Endothelial cell of umbilical vein (primary cell): ENCODE data around the gene DENND1A. TPM values are rescaled to one million over a fixed set of nuclear protein-coding genes. Genes with fewer than 3 reads are reported as not detected.

ENCODE experiments used
- BruUV-seq: library from RNA; stranded (reverse); fragments of 400-500 nt; replicated peaks from 2 replicates; lab custom pipeline; 2021; lab: Mats Ljungman, UMichigan
- CTCF ChIA-PET: fragments of 300-600, 350-600 bp; sonication (Branson Sonifier 250); formaldehyde crosslinking; loops from one replicate; lab custom pipeline; 2021; ENCODE audit warnings: antibody characterized with exemption, inconsistent platforms; lab: Charles Lee
- POLR2A ChIA-PET: fragments of 300-600, 350-600 bp; sonication (Branson Sonifier 250); formaldehyde crosslinking; loops from one replicate; lab custom pipeline; 2021; ENCODE audit warnings: antibody characterized with exemption, inconsistent platforms; lab: Charles Lee
- DNase-seq: peaks from one replicate; pipeline ENCODE4 v3.0.0-alpha.2; 2011; ENCODE audit warnings: low read depth, low spot score
- FAIRE-seq: peaks from 2 replicates; lab custom pipeline; 2011; peaks lifted over from hg19 to GRCh38; lab: Jason Lieb, UNC
- H2AFZ ChIP-seq: 2 replicates; pipeline ENCODE4 v1.6.0; 2012; ENCODE audit warnings: low read depth, low read length, control low read depth, inconsistent platforms
- H3K27ac ChIP-seq: 2 replicates; pipeline ENCODE4 v1.5.1; 2011; ENCODE audit warnings: low read depth, mild to moderate bottlenecking, control low read depth, low read length, moderate library complexity; ENCODE audit not compliant: insufficient read depth
- H3K27me3 ChIP-seq, 2 experiments: 2 replicates each; pipeline versions ENCODE4 v1.6.0 to v1.6.1; 2011; ENCODE audit warnings: low read length in 2 of 2, mixed read lengths in 1 of 2; ENCODE audit not compliant: control insufficient read depth in 2 of 2, insufficient read depth in 2 of 2
- H3K36me3 ChIP-seq, 2 experiments: 2 replicates in 1 of 2; 3 replicates in 1 of 2; pipeline ENCODE4 v1.5.1; 2011; ENCODE audit warnings: low read length in 2 of 2, mild to moderate bottlenecking in 1 of 2, moderate library complexity in 1 of 2; ENCODE audit not compliant: control insufficient read depth in 2 of 2, insufficient read depth in 2 of 2; ENCODE audit errors: extremely low read depth in 1 of 2
- H3K4me1 ChIP-seq: 3 replicates; pipeline ENCODE4 v1.5.1; 2011; ENCODE audit warnings: mild to moderate bottlenecking, low read length; ENCODE audit not compliant: control insufficient read depth, insufficient read depth; ENCODE audit errors: extremely low read depth
- H3K4me2 ChIP-seq: 2 replicates; pipeline ENCODE4 v1.6.1; 2011; ENCODE audit warnings: low read length, control low read depth, mixed read lengths; ENCODE audit not compliant: insufficient read depth
- H3K4me3 ChIP-seq, 3 experiments: fragments of 200-600 bp in 1 of 3; sonication (generic), shearing (Covaris generic) in 1 of 3; replicated peaks in 1 of 3; 2 replicates each; pipeline ENCODE4 v1.5.1; 2011 to 2016; ENCODE audit warnings: control low read depth in 3 of 3, low read length in 3 of 3, mild to moderate bottlenecking in 2 of 3, inconsistent platforms in 1 of 3, low read depth in 1 of 3, moderate library complexity in 1 of 3; ENCODE audit not compliant: insufficient read depth in 1 of 3
- H3K79me2 ChIP-seq: 2 replicates; pipeline ENCODE4 v1.6.0; 2012; ENCODE audit warnings: low read length, inconsistent platforms; ENCODE audit not compliant: control insufficient read depth, insufficient read depth
- H3K9ac ChIP-seq: replicated peaks from 2 replicates; pipeline ENCODE3; 2011; ENCODE audit warnings: low read length, control low read depth; ENCODE audit not compliant: insufficient read depth; ENCODE audit errors: extremely low read depth
- H3K9me1 ChIP-seq: replicated peaks from 3 replicates; pipeline ENCODE4 v1.6.0; 2011; ENCODE audit warnings: mild to moderate bottlenecking, low read length; ENCODE audit not compliant: control insufficient read depth, insufficient read depth; ENCODE audit errors: extremely low read depth
- H3K9me3 ChIP-seq: replicated peaks from 2 replicates; pipeline ENCODE4 v1.5.1; 2012; ENCODE audit warnings: low read length, inconsistent platforms; ENCODE audit not compliant: control insufficient read depth, insufficient read depth
- H4K20me1 ChIP-seq: replicated peaks from 2 replicates; pipeline ENCODE3; 2011; ENCODE audit warnings: mild to moderate bottlenecking, low read length; ENCODE audit not compliant: control insufficient read depth, insufficient read depth; ENCODE audit errors: extremely low read depth
- CTCF ChIP-seq, 2 donors: IDR thresholded peaks; 1 replicate in 1 of 2; 2 replicates in 1 of 2; pipeline ENCODE4 v1.5.1; 2011; ENCODE audit warnings: low read length in 2 of 2, mild to moderate bottlenecking in 2 of 2, moderate library complexity in 2 of 2, control low read depth in 1 of 2, inconsistent platforms in 1 of 2, low read depth in 1 of 2; ENCODE audit not compliant: insufficient read depth in 1 of 2; ENCODE audit errors: extremely low read depth in 1 of 2
- EZH2 ChIP-seq: IDR thresholded peaks from 2 replicates; pipeline ENCODE4 v1.6.1; 2012; ENCODE audit warnings: borderline replicate concordance, low read depth, mild to moderate bottlenecking, moderate library complexity, low read length, inconsistent platforms; ENCODE audit not compliant: severe bottlenecking
- FOS ChIP-seq: IDR thresholded peaks from 2 replicates; pipeline ENCODE4 v1.6.1; 2011; ENCODE audit warnings: mild to moderate bottlenecking, low read length, moderate library complexity, borderline replicate concordance; ENCODE audit not compliant: insufficient read depth
- GATA2 ChIP-seq: IDR thresholded peaks from 2 replicates; pipeline ENCODE4 v1.7.0; 2011; ENCODE audit warnings: low read depth, mild to moderate bottlenecking, moderate library complexity, mixed read lengths, low read length; ENCODE audit not compliant: insufficient read length, insufficient read depth
- MYC ChIP-seq: IDR thresholded peaks from one replicate; pipeline ENCODE4 v1.6.1; 2011; ENCODE audit warnings: mild to moderate bottlenecking, low read depth, low read length
- POLR2A ChIP-seq: IDR thresholded peaks from 2 replicates; pipeline ENCODE4 v1.6.1; 2012; ENCODE audit warnings: low read depth, mild to moderate bottlenecking, control low read depth, low read length
- POLR2AphosphoS5 ChIP-seq: IDR thresholded peaks from 2 replicates; pipeline ENCODE4 v1.6.1; 2012; ENCODE audit warnings: low read depth, mild to moderate bottlenecking, control low read depth, low read length, moderate library complexity; ENCODE audit not compliant: insufficient read depth
- dilution Hi-C: fragments of 300-500 bp; cut with MboI; formaldehyde crosslinking; loops from one replicate; pipeline ENCODE4 v1.15.0; 2019; ENCODE audit warnings: low sequenced_read_pairs; ENCODE audit not compliant: extremely low pct_ligation_motif_present
- intact Hi-C: fragments of 100-400 bp; cut with micrococcal nuclease; formaldehyde crosslinking; loops from one replicate; pipeline ENCODE4 v1.10.0; 2022
- polyA plus RNA-seq, 4 experiments: library from polyadenylated mRNA; depleted of rRNA in 3 of 4; stranded (reverse) in 3 of 4; unstranded in 1 of 4; fragments of >200 nt; gene quantifications; 2 replicates each; pipeline versions ENCODE4 v1.2.1 to v1.2.3, GENCODE V29; 2011 to 2012; ENCODE audit warnings: missing spikeins in 1 of 4
- total RNA-seq: library from RNA; stranded (reverse); gene quantifications from 2 replicates; pipeline ENCODE4 v1.2.3, GENCODE V29; 2021
- TF ChIP-seq, protein P1 (sequence below): IDR thresholded peaks from 2 replicates; pipeline ENCODE4 v1.6.1; 2011; ENCODE audit not compliant: insufficient read depth, insufficient read length

DENND1A gene
- total and polyA plus RNA-seq, 2 donors (not counting 3 experiments of a cell fraction or from before 2014, with no cell fraction given) = 18.5 to 24.5 TPM

- intact Hi-C loops = no loop called here
- Histone ChIP-seq H3K27me3 (no peaks in the 10 kb centered on the region), H3K27ac (no peak overlapping the region), H3K9ac (no peak overlapping the region), H3K79me2 (no peaks in the 10 kb centered on the region), H3K4me1 (no peaks in the 10 kb centered on the region), H3K4me3 (no peak overlapping the region), H3K9me3 (no peaks in the 10 kb centered on the region), H2AFZ (no peak overlapping the region), H3K36me3 (no peaks in the 10 kb centered on the region), H3K9me1 (no peaks in the 10 kb centered on the region), H4K20me1 (peaks cover 2% of the 10 kb centered on the region), H3K4me2 (no peak overlapping the region)
- CTCF ChIA-PET = no interaction called here
- DNase-seq = no peak
- TF ChIP-seq EZH2 (no peak), GATA2 (no peak), POLR2AphosphoS5 (no peak), POLR2A (no peak), MYC (no peak), FOS (no peak), CTCF (IDR thresholded peaks at IDR 0.05; ENCODE audit: extremely low read depth in 1 of 2, insufficient read depth in 1 of 2, low read depth in 1 of 2, low read length in 2 of 2) (no peak)
- TF ChIP-seq, protein P1, sequence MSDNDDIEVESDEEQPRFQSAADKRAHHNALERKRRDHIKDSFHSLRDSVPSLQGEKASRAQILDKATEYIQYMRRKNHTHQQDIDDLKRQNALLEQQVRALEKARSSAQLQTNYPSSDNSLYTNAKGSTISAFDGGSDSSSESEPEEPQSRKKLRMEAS = no peak
- POLR2A ChIA-PET = no interaction called here
- FAIRE-seq = no peak
- BruUV-seq = no TSS peak
- dilution Hi-C loops = no loop called here
Observed at GRCh38 chr9:123806829-123807228, 123.1 kb downstream of the DENND1A start.
